Ishikawa (cell line): ENCODE measurements around the gene DCAF5.

Experiments used
- CEBPB ChIP-seq: IDR thresholded peaks from 2 replicates; pipeline ENCODE4 v1.6.1; 2012
- CREB1 ChIP-seq: IDR thresholded peaks from 2 replicates; pipeline ENCODE4 v1.6.1; 2012; ENCODE audit warnings: low read depth
- EGR1 ChIP-seq: IDR thresholded peaks from 2 replicates; pipeline ENCODE4 v1.6.1; 2012
- EP300 ChIP-seq: IDR thresholded peaks from 2 replicates; pipeline ENCODE4 v1.6.1; 2012; ENCODE audit warnings: borderline replicate concordance
- FOXM1 ChIP-seq: IDR thresholded peaks from 2 replicates; pipeline ENCODE4 v1.6.1; 2012; ENCODE audit warnings: low read depth, borderline replicate concordance
- NFIC ChIP-seq: IDR thresholded peaks from 2 replicates; pipeline ENCODE4 v1.6.1; 2012
- RAD21 ChIP-seq: IDR thresholded peaks from 2 replicates; pipeline ENCODE4 v1.6.1; 2012; ENCODE audit warnings: low read depth
- REST ChIP-seq: IDR thresholded peaks from 2 replicates; pipeline ENCODE4 v1.6.1; 2012; ENCODE audit warnings: low read depth, mild to moderate bottlenecking
- TAF1 ChIP-seq: IDR thresholded peaks from 2 replicates; pipeline ENCODE4 v1.6.1; 2012; ENCODE audit warnings: low read depth, mild to moderate bottlenecking
- TCF12 ChIP-seq: IDR thresholded peaks from 2 replicates; pipeline ENCODE4 v1.6.1; 2012; ENCODE audit warnings: low read depth
- TEAD4 ChIP-seq: IDR thresholded peaks from 2 replicates; pipeline ENCODE4 v1.6.1; 2012
- USF1 ChIP-seq: IDR thresholded peaks from 2 replicates; pipeline ENCODE4 v1.6.1; 2012
- YY1 ChIP-seq: IDR thresholded peaks from 2 replicates; pipeline ENCODE4 v1.6.1; 2012; ENCODE audit warnings: low read depth
- ZBTB7A ChIP-seq: IDR thresholded peaks from 2 replicates; pipeline ENCODE4 v1.6.1; 2012; ENCODE audit warnings: low read depth
- TF ChIP-seq, protein P1 (sequence below): IDR thresholded peaks from 2 replicates; pipeline ENCODE4 v1.6.1; 2012

The DCAF5 gene

DNA sequence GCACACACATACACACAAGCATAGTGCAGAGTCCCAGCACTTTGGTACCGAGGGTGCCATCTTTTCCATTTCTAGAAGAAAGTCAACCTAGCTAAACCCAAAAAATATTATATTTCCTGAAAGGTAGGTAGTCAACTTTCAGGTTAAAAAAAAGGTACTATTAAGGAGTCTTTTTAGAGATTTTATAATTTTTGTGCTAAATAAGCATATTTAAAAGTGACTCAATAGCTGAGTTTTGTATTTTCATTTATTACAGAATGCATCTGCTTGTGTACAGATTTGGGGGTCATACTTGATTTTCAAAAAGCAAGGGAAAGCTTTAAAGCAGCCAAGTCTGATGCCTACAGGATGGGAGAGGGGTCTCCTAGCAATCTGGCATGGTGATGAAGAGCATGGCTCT, 34.6 kb downstream of the DCAF5 start:
- TF ChIP-seq TEAD4 (no peak), CREB1 (no peak), FOXM1 (no peak), EP300 (no peak), REST (no peak), USF1 (no peak), TCF12 (no peak), CEBPB (no peak), EGR1 (no peak), TAF1 (no peak), NFIC (no peak), ZBTB7A (no peak), YY1 (no peak), RAD21 (no peak)
- TF ChIP-seq, protein P1, sequence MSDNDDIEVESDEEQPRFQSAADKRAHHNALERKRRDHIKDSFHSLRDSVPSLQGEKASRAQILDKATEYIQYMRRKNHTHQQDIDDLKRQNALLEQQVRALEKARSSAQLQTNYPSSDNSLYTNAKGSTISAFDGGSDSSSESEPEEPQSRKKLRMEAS, result no peak

GRCh38 chr14:69117020-69117767, 35.7 kb downstream of the DCAF5 start:
- TF ChIP-seq CREB1 (no peak), CEBPB (no peak)

DNA sequence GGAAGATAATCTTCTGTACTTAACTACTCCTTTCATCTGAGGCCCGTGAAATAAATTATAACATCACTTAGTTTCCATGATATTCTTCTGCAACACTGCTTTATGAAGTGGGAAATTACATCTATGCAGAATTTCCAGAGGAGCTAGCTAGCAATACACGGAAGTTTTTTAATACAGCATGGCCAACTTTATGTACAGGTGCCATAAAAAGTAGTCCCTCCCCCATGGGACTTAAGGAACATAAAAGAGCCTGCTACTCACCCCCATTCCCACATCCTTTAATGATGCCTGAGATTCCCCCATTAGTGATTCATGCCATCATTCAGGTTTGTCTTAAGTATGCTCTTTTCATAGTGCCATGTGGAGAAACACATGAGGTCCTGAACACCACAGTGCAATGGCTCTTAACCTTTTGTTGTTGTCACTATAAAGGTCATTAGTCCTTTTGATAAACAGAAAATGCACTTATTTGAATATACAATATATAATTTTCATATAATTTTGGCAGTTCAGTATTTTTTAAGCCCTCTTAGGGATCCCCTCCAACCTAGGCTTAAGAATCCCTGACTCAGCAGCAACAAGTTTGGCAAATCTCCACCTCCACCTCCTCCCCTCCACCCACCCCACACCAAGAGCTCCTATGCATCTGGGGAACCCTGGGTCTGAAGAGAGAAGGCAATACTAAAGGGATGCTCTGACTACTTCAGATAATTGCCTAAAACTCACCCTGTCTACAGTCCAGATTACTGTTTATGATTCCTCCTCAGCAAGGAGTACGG, 37.3 kb downstream of the DCAF5 start:
- TF ChIP-seq TCF12, result no peak
- no peak for TF ChIP-seq CREB1
- no peak for TF ChIP-seq CEBPB
- no peak for TF ChIP-seq REST
- TF ChIP-seq NFIC, result no peak
- no peak for TF ChIP-seq TEAD4
- TF ChIP-seq RAD21, result no peak
- TF ChIP-seq USF1, result no peak
- TF ChIP-seq EGR1, result no peak
- TF ChIP-seq, protein P1, result no peak
- no peak for TF ChIP-seq YY1
- TF ChIP-seq EP300, result no peak
- TF ChIP-seq TAF1, result no peak
- no peak for TF ChIP-seq ZBTB7A
- no peak for TF ChIP-seq FOXM1

DNA sequence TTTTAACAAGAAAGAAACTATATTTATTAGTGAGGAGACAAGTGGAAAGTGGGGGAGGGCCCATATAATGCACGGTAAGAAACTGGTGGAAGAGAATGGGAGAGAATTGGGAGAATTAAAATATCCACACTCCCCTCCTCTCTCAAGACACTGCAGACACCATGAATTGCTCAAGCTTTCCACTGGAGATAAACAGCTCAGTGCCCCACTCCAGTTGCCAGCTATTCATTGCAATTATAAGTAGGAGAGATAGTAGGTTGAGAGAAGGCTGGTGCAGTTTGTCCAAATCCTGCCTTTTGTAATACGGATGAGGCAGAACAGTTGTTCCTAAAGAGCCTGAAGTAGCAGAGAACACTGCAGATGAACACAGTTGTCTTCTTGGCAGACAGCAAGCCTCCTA, 38.2 kb downstream of the DCAF5 start:
- TF ChIP-seq, protein P1, result no peak
- TF ChIP-seq TEAD4 (no peak), NFIC (no peak), EP300 (no peak), EGR1 (no peak), USF1 (no peak), TCF12 (no peak), CREB1 (no peak)

- no peak for TF ChIP-seq REST
- no peak for TF ChIP-seq USF1
- no peak for TF ChIP-seq TEAD4
- TF ChIP-seq, protein P1, result no peak
- TF ChIP-seq CREB1, result no peak
- TF ChIP-seq EGR1, result no peak
- no peak for TF ChIP-seq RAD21
- TF ChIP-seq EP300, result no peak
- TF ChIP-seq NFIC, result no peak
- TF ChIP-seq YY1, result no peak
- TF ChIP-seq ZBTB7A, result no peak
- TF ChIP-seq TCF12, result no peak
- no peak for TF ChIP-seq CEBPB
- no peak for TF ChIP-seq FOXM1
- TF ChIP-seq TAF1, result no peak
Observed at GRCh38 chr14:69108358-69108757, 44.6 kb downstream of the DCAF5 start.
